Psoas muscle (tissue), 8 donors: ENCODE results near the gene KIF22. TPM values are rescaled to one million over a fixed set of nuclear protein-coding genes. Genes with fewer than 3 reads are reported as not detected.
"Not testable (repeated sequence)": the region's sequence is repeated elsewhere in the genome, so short reads cannot be mapped to it uniquely, and the experiment has no call there.

Experiments
- ATAC-seq, 4 donors: fragments of 200-7000 bp; cut with Tn5 transposase; one replicate each; pipeline ENCODE4 v1.9.1; 2020; ENCODE audit warnings: moderate library complexity in 3 of 4, mild to moderate bottlenecking in 2 of 4
- DNase-seq, 2 donors: peaks; one replicate each; pipeline ENCODE4 v3.0.0-alpha.2; 2020
- H3K27ac ChIP-seq: fragments of 200-600 bp; one replicate; pipeline ENCODE4 v1.8.0; 2022
- H3K27me3 ChIP-seq, 3 donors: fragments of 200-600 bp in 1 of 3; one replicate each; pipeline versions ENCODE4 v1.6.1 to v1.8.0; 2013 to 2022; ENCODE audit warnings: low read length in 2 of 3, mild to moderate bottlenecking in 2 of 3, moderate library complexity in 1 of 3; ENCODE audit not compliant: insufficient read depth in 3 of 3
- H3K36me3 ChIP-seq, 2 donors: fragments of 200-600 bp in 1 of 2; one replicate each; pipeline versions ENCODE4 v1.6.1 to v1.8.0; 2013 to 2022; ENCODE audit warnings: low read depth in 1 of 2, mild to moderate bottlenecking in 1 of 2, moderate library complexity in 1 of 2; ENCODE audit not compliant: insufficient read depth in 1 of 2
- H3K4me1 ChIP-seq: fragments of 200-600 bp; one replicate; pipeline ENCODE4 v1.8.0; 2022
- H3K4me3 ChIP-seq: fragments of 200-600 bp; one replicate; pipeline ENCODE4 v1.8.0; 2022; ENCODE audit warnings: mild to moderate bottlenecking
- H3K9me3 ChIP-seq: fragments of 200-600 bp; one replicate; pipeline ENCODE4 v1.8.0; 2022
- WGBS, 3 donors: extraction: QIAGEN DNeasy Blood & Tissue Kit; methylation state at CpG; one replicate each; pipeline versions ENCODE4 v1.1.6 to v1.1.7; 2013; 5-methylcytosine and 5-hydroxymethylcytosine counted together
- intact Hi-C, 2 donors: fragments of 100-400 bp; cut with DNase I; formaldehyde crosslinking; loops; one replicate each; pipeline versions ENCODE4 v1.11.0 to v1.14.2; 2022
- polyA plus RNA-seq, 3 donors: library from polyadenylated mRNA; stranded (reverse); fragments of 200-250 nt; gene quantifications; one replicate each; pipeline ENCODE4 v1.2.3, GENCODE V29; 2013
- total RNA-seq, 4 donors: library from RNA; stranded (reverse); fragmentation: NEBNext Ultra II Directional in 2 of 4; extraction: Animal tissue kit (Norgen Biotek cat#: 25700) in 2 of 4; gene quantifications; one replicate each; pipeline versions ENCODE4 v1.2.1 to v1.2.4, GENCODE V29; 2021 to 2023
- TF ChIP-seq, protein P1 (sequence below): fragments of 200-600 bp; IDR thresholded peaks from one replicate; pipeline ENCODE4 v1.8.0; 2022; ENCODE audit warnings: antibody characterized with exemption
- donor health status: healthy with polysubstance abuse.
- donor health status: DM: no; HTN: no; CAD: no; lungs with moderate emphysema.
- donor health status: Bipolar disorder and iron deficiency.
- donor health status: healthy.
- donor health status: DM: yes; HTN: yes; CAD: no.
- donor health status: DM: no; HTN: no; CAD: no.
- donor health status: DM: no; HTN: no; CAD: no.
- donor health status: DM: yes; HTN: yes; CAD: no.

KIF22 gene
- total and polyA plus RNA-seq, 7 donors, result 12.6 to 23.8 (median 15.4) TPM

GRCh38 chr16:29744541-29745101 is 45.9 kb upstream of the KIF22 start:
- DNase-seq (no peak), ATAC-seq (no peak)
- Histone ChIP-seq H3K27me3 (no peaks in the 10 kb centered on the region), H3K4me3 (no peak overlapping the region), H3K4me1 (no peaks in the 10 kb centered on the region), H3K27ac (no peak overlapping the region), H3K36me3 (no peaks in the 10 kb centered on the region), H3K9me3 (no peaks in the 10 kb centered on the region)
- WGBS, 3 donors, result 85 to 90% (median 85%) methylated on average over 17 to 20 of the region's 20 CpGs
- TF ChIP-seq, protein P1, sequence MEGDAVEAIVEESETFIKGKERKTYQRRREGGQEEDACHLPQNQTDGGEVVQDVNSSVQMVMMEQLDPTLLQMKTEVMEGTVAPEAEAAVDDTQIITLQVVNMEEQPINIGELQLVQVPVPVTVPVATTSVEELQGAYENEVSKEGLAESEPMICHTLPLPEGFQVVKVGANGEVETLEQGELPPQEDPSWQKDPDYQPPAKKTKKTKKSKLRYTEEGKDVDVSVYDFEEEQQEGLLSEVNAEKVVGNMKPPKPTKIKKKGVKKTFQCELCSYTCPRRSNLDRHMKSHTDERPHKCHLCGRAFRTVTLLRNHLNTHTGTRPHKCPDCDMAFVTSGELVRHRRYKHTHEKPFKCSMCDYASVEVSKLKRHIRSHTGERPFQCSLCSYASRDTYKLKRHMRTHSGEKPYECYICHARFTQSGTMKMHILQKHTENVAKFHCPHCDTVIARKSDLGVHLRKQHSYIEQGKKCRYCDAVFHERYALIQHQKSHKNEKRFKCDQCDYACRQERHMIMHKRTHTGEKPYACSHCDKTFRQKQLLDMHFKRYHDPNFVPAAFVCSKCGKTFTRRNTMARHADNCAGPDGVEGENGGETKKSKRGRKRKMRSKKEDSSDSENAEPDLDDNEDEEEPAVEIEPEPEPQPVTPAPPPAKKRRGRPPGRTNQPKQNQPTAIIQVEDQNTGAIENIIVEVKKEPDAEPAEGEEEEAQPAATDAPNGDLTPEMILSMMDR, result no peak
- intact Hi-C loops, result loop anchor here (5.0 to 10.0 kb wide), 2 partner anchors 38 to 140 kb away; no protein-coding TSS in a partner anchor

DNA sequence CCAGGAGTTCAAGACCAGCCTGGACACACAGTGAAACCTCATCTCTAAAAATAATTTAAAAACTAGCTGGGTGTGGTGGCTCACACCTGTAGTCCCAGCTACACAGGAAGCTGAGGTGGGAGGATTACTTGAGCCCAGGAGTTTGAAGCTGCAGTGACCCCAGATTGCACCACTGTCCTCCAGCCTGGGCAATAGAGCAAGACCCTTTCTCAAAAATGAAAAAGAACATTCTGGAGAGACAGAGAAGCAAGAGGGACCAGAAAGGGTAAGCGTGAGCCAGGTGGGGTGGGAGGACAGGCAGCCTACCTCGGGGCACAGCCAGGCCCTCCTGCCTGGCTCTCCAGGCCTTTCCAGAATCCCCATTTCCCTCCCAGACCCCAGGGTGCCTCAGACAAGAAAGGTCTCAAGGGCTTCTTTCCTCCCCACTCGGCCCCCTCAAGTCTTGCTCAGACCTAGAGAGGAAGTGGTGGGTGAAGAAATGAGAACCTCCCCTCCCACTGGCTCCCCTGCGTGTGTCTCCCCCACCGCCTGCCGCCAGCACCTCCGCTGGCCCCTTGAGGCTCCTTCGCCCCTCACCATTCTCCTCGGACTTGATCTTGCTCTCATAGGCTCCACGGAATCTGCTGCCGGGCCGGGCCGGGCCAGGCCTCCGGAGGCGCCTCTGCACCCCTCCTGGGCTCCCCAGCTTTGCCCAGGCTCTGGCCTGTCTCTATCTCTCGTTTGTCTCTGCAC is 45.3 kb upstream of the KIF22 start:
- DNase-seq (no peak), ATAC-seq (peak in 1 of 4 donors; percentile 6)
- Histone ChIP-seq H3K4me1 (no peaks in the 10 kb centered on the region), H3K27ac (no peak overlapping the region), H3K4me3 (peak overlapping the region; percentile 32), H3K36me3 (no peaks in the 10 kb centered on the region), H3K9me3 (no peaks in the 10 kb centered on the region), H3K27me3 (no peaks in the 10 kb centered on the region)
- TF ChIP-seq, protein P1, result no peak
- intact Hi-C loops, result loop anchor here (5.0 to 10.0 kb wide), 2 partner anchors 37 to 140 kb away; no protein-coding TSS in a partner anchor
- 72 to 76% (median 74%) methylated on average over 16 of the region's 16 CpGs for WGBS, 3 donors

GRCh38 chr16:29745853-29746345 is 44.7 kb upstream of the KIF22 start, which contains the start of gene C16orf54:
C16orf54 (minus strand) TSS chr16:29745990; CDS start chr16:29744951, 1,039 bp downstream.
- H3K4me3 ChIP-seq, result peak within 1 kb of the TSS; percentile 32
- TF ChIP-seq, protein P1, result no peak
- ATAC-seq, result peak; percentile 15 to 56 (median 44)
- no peaks in the 10 kb centered on the region for H3K27me3 ChIP-seq
- intact Hi-C loops, result loop anchor here (5.0 to 10.0 kb wide), 2 partner anchors 36 to 139 kb away; no protein-coding TSS in a partner anchor
- peak; percentile 54 to 80 for DNase-seq
- H3K4me1 ChIP-seq, result no peaks in the 10 kb centered on the region
- no peak within 1 kb of the TSS for H3K27ac ChIP-seq
- WGBS, 3 donors, result 75 to 77% (median 76%) methylated on average over 12 of the region's 12 CpGs
- no peaks in the 10 kb centered on the region for H3K36me3 ChIP-seq
- no peaks in the 10 kb centered on the region for H3K9me3 ChIP-seq

GRCh38 chr16:29746518-29746917 is 44.0 kb upstream of the KIF22 start:
- 51 to 67% (median 52%) methylated on average over 4 of the region's 4 CpGs for WGBS, 3 donors
- intact Hi-C loops, result loop anchor here (5.0 to 10.0 kb wide), 2 partner anchors 36 to 138 kb away; no protein-coding TSS in a partner anchor
- not testable (repeated sequence) for H3K27me3 ChIP-seq, H3K27ac ChIP-seq, ATAC-seq, H3K4me3 ChIP-seq, H3K36me3 ChIP-seq, DNase-seq, H3K9me3 ChIP-seq, H3K4me1 ChIP-seq
